IPS-18c (cell line): ENCODE results near the gene GLP2R.

Experiments used
- H3K4me3 ChIP-seq: 2 replicates; pipeline ENCODE4 v1.7.0; 2013; ENCODE audit warnings: low read depth, mild to moderate bottlenecking, low read length, moderate library complexity; ENCODE audit not compliant: insufficient read depth
- H3K9me3 ChIP-seq: one replicate; pipeline ENCODE4 v1.6.1; 2013; ENCODE audit warnings: mild to moderate bottlenecking, low read length, moderate library complexity; ENCODE audit not compliant: control insufficient read depth, insufficient read depth

The GLP2R gene

DNA sequence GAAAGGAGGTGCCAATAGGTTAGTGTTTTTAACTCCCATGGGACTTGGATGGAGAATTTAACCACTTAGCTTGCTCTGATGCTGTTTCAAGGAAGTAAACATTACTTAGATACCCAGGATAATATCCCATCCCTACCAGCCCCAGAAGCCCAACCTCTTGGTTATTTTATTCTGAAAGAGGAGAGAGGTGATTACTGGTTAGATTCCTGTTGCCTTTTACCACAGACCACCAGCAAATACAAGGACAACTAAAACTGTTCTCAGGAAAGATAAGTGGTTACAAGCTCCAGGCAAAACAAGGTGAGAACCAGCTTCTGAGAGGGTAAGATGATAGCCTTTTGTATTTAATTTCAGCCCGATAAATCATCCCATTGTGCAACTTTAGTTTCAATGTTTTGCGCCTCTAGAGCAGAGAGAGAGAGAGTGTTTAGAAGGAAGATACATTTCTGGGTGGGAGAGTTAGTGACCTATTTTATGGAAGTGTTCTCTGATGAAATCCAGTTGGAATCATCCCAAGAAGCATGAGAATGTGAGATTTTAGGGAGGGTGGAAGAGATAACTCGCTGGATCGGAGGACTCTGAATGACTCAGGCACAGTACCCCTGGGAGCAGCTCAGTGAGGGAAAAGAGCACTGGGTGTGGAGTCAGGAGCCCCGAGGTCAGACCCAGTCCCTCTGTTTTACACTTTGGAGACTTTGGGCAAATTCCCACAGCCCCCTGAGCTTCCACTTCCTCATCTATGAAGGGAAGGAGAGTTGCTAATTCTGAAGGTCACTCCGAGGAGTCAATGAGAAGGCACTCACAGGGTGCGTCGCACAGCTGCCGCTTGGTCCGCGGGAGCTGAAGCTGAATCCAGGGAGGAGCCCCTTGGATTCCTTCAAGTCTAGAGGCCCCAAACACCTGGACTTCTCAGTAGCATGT lies 12.1 kb downstream of the GLP2R start:
- Histone ChIP-seq H3K4me3 (no peak overlapping the region), H3K9me3 (peaks cover 3% of the 10 kb centered on the region)

DNA sequence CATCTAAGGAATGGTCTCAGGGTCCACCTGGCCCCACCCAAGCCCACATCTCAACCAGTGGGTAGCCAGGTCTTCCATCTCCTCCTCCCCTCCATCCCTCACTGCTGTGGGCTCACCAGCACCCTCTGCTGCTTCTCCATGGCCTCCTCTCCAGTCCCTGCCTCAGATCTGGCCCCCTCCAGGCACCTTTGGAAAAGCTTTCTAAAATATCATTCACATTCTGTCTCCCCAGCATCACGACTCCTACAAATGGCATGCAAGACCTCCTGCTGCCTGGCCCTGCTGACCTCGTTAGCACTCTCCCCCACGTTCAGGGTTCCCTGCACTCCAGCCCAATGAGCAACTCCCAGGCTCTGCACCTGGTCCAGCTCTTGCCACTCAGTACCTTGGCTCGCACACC lies 13.7 kb downstream of the GLP2R start:
- H3K9me3 ChIP-seq = peaks cover 3% of the 10 kb centered on the region
- no peak overlapping the region for H3K4me3 ChIP-seq

DNA sequence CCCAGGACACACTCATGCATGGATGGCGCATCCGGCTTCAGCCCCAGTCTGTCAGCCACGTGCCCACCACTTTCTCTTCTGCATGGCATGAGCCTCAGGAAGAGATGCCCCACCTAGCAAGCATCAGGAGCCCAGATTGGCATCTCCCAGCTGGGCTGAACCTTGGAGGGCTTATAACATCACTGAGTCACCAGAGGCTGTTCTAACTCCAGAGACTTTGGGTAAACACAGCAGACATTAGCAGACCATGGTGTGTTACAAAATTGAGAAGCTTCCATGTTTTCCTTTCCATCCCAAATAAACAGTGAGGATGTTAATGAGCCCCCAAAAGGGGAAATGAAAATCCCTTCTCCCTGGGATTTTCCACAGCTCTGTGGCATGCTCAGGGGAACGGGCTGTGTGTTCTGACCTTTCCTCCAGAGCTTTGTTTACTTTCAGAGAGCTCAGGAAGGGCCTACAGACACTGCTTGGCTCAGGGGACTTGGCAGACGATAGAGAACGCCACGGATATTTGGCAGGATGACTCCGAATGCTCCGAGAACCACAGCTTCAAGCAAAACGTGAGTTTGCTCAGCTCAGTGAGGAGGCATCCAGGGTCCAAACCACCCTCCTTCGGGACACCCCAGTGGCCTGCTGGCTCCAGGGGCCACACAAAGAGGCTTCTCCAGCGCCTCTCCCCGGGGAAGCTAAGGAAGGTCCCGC lies 16.5 kb downstream of the GLP2R start:
- no peak overlapping the region for H3K4me3 ChIP-seq
- peaks cover 3% of the 10 kb centered on the region for H3K9me3 ChIP-seq

DNA sequence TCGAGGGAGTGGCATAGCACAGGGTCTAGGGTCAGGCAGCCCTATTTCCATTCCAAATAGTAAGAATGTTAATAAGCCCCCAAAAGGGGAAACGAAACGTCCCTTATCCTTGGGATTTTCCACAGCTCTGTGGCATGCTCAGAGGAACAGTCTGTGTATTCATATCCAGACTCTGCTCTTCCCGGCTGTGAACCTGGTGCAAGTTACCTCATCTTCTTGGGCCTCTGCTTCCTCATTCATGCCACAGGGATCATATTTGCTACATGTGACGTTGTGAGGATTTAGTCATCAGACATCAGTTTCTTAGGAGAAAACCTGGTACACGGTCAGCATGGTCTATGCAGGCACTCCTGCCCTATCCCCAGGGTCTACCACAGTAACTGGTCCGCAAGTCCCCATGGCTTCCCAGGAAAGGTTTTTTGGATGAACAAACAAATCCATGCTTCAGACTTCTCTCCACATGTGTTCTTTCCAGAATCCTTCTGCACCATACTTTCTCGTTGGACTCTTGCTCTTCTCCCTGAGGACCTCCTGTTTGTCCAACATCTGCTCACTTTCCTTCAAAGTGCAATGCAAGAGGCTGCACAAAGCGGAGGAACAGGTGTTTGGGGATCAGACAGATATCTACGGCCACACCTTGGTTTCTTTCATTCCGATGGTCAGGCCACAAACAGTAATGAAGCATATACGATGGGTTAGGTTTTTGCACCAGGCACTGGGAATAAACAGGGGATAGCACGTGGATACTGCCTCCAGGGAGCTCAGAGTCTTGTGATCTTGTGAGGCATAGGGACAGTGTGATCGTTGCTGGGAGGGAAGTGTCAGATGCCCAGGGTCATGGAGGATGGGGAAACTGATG lies 17.7 kb downstream of the GLP2R start:
- Histone ChIP-seq H3K9me3 (peaks cover 3% of the 10 kb centered on the region), H3K4me3 (no peak overlapping the region)

DNA sequence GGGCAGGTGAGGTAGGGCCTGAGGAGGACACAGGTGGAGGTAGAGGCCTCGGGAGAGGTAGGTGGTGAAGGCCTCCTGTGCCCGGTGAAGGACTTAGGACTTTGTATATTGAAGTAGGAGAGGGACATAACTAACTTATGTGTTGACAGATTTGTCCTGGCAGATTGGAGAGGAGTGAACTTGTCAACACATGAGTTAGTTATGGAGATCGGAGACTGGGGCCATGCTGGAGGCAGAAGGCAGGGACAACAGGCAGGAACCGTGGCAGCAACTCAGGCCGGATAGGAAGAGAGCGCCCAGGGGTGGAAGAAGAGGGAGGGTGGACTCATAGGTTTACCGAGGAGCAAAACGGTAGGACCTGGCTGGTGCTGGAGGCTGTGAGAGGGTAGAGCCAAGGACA lies 18.4 kb downstream of the GLP2R start:
- no peak overlapping the region for H3K4me3 ChIP-seq
- peaks cover 3% of the 10 kb centered on the region for H3K9me3 ChIP-seq

DNA sequence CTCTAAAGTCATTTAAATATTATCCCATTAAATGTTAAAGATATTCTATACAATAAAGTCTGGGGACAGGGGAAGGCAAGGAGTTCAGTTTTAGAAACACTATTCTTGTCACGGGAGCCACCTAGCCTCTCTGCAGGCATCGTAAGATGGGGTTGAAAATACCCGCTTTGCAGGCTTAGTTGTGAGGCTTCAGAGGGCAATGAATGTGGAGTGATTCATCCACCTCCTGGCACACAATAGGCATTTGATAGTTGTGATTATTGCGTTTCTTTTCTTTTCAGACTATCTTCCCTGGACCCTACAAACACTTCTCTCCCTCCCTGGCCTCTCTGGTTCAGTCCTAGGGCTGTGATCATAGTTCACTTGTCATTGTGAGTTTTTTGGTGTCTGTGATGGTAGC lies 19.6 kb downstream of the GLP2R start:
- H3K4me3 ChIP-seq = no peak overlapping the region
- peaks cover 3% of the 10 kb centered on the region for H3K9me3 ChIP-seq

DNA sequence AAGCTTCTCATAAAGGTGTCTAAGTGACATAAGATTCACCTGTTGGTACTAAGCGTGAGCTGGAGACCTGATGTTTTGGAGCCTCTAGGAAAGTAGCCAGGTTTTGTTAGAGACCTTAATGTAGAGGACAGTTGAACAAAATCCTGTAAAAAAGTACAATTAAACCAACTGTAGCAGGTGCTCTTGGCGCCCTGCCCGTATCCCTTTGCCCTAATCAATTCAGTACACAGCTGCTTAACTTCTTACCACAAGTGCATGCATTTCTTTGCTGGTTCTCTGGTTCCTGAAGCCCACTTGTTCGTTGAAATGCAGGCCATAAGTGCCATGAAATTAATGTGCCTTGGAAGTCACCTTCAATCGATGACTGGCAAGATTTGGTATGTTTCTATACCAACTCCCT lies 24.4 kb downstream of the GLP2R start:
- Histone ChIP-seq H3K9me3 (peaks cover 5% of the 10 kb centered on the region), H3K4me3 (no peak overlapping the region)

DNA sequence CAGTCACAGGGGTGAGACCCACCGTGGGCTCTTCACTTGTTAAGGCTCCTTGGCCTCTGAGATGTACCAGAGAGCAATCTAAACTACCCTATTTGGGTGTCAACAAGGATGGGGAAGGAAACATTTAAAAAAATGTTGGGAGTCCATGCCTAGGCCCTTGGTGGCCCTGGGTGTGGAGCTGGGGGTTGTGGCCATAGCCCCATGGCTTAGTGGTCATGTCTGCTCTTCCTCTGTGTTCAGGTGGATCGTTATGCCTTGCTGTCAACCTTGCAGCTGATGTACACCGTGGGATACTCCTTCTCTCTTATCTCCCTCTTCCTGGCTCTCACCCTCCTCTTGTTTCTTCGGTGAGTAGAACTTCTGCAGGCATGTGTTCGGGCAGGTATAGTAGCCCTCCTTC lies 28.5 kb downstream of the GLP2R start:
- Histone ChIP-seq H3K9me3 (peaks cover 2% of the 10 kb centered on the region), H3K4me3 (no peak overlapping the region)

DNA sequence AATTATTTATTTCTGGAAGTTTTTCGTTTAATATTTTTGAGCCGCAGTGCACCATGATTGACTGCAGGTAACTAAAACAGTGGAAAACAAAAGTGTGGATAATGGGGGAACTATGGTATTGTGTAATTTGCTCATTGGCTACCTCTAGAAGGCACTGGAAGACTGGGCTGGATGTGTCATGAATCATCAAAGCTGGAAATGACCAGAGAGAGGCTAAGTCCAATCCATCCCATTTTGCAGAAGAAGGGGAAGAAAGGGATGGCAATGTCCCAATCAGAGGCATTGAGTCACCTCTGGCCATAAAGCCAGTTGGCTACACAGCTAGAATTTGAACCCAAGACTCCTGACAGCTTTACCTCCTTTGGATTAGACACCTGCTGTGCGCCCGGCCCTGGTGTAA lies 29.3 kb downstream of the GLP2R start:
- Histone ChIP-seq H3K9me3 (peaks cover 2% of the 10 kb centered on the region), H3K4me3 (no peak overlapping the region)

DNA sequence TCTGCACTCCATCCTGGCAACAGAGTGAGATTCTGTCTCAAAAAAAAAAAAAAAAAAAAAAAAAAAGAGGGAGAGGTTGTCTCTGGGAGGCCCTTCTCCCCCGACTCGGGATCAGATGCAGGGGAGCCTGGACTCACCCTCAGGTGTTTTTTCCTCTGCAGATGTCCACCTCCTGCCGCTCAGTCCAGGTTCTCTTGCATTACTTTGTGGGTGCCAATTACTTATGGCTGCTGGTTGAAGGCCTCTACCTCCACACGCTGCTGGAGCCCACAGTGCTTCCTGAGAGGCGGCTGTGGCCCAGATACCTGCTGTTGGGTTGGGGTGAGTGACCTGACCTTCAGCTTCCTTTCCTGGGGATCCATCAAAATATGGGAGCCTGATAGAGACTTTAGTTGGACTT lies 34.1 kb downstream of the GLP2R start:
- Histone ChIP-seq H3K4me3 (no peak overlapping the region), H3K9me3 (no peaks in the 10 kb centered on the region)

DNA sequence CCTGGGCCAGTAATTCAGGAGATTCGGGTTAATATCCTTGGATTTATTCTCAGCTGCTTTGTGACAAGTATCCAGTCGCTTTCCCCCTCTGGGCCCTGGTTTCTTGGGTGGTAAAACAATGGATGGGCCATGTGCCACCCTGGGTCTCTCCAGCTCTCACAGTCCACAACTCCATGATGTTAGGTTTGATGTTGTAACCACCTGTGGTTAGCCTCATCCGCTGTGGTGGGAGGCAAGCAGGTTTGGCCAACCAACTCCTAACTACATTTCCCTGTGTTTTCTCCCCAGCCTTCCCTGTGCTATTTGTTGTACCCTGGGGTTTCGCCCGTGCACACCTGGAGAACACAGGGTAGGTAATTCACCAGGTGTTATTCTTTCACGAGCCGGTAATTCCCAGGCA lies 35.1 kb downstream of the GLP2R start:
- Histone ChIP-seq H3K4me3 (no peak overlapping the region), H3K9me3 (no peaks in the 10 kb centered on the region)

DNA sequence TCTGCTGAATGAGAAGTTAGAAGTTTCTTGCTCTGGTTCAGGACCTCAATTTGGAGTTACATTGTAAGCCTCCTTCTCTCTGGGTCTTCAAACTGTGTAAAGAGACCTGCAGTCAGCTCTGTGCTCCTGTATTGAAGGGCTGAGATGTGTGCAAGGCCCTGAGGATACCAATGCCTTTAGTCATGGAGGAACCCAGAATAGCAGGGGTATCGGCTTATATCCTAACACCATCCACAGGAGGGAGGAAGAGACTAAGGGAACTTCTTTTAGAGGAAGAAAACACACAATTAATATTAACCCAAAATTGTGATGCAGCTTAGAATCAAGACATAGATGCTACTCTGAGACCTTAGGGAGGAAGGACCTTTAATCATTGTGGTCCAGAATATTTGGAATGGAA lies 36.5 kb downstream of the GLP2R start:
- Histone ChIP-seq H3K9me3 (no peaks in the 10 kb centered on the region), H3K4me3 (no peak overlapping the region)

DNA sequence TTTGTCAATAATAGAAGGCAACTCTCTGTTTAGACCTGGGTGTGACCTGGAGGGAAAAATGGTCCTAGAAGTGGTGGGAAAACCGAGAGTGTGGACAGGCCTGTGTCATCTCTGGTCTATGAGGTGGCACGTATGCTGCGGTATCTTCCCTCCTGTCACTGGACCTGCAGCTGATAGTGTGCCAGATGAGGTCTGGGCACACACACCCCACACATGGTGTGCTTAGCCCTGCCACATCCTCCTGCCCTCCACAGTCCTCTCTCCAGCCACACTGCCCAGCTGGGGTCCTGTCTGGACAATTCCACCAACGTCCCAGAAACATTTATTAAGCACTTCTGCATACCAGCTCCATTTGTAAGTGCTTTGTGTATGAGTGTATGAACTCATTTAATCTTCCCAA lies 37.2 kb downstream of the GLP2R start:
- no peaks in the 10 kb centered on the region for H3K9me3 ChIP-seq
- no peak overlapping the region for H3K4me3 ChIP-seq

DNA sequence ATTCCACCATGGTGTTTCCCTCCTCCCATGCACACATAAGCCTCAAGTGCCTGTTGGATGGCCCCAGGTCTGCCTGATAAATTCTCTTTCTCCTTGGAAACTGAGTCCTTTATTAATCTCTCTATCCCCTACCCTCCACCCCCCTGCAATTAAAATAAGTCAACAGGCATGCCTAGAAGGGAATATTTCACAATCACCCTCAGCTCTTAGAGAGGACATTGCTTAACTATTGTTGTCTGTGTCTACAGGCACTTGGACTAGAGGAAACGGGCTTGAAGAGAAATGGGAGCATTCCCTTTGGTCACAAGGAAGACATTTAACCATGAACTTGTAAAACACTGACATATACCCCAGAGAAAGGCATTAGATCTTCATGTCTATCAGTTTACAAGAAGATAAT lies 39.9 kb downstream of the GLP2R start:
- Histone ChIP-seq H3K9me3 (no peaks in the 10 kb centered on the region), H3K4me3 (no peak overlapping the region)

DNA sequence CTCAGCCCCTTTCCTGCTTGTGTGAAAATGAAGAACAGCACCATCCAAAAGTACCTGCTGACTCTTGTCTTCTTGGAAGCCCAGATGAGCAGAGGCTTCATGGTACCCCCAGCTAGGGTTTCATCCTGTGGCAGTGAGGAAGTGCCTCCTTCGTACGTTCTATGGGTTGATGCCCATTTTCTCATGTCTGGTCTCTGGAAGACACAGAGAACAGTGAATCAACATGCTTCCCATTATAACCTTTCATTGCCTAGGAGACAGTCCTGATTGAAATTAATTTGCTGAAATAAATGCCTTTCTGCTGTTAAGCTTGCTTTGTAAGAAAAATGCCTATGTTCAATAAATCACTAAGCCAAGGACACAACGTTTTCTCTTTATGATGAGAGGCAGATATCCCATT lies 42.8 kb downstream of the GLP2R start:
- Histone ChIP-seq H3K9me3 (no peaks in the 10 kb centered on the region), H3K4me3 (no peak overlapping the region)

DNA sequence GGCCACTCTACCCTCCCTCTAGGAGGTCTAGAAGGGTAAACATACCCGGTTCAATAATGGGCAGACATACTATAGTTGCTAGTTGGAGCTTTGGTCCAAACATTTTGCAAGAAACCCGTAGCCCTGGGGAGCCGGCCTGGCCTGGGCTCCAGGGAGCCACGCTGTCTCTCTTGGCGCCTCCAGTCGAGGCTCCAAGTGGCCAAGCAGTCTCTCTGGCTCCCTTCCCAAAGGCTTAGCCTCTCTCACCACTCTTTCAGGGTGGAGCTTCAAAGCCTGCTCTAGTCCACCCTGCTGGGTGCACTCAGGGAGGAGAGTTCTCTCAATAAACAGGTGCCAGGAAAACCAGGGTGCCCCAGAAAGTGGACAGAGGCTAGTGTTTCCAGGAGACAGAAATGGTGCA lies 47.1 kb downstream of the GLP2R start:
- no peak overlapping the region for H3K4me3 ChIP-seq

DNA sequence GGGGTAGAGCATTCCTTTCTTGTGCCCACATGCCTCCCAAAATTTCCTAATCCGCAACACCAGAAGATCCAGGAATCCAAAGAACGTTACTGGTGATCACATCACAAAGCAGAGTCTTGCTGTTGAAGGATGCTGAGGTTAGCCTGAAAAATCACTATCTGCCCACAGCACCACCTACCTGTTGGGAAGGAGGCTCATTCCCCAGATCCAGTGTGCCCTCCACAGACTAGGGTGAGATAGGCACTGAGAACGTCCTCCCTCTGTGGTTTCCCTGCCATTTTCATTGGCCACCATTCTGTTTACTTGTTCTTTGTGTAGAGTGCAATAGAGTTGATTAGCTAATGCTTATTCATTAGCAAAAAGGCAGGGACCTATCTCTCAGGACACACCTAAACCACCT lies 49.0 kb downstream of the GLP2R start:
- no peak overlapping the region for H3K4me3 ChIP-seq
- no peaks in the 10 kb centered on the region for H3K9me3 ChIP-seq

More for the DNA sequence above, 47.1 kb downstream of the GLP2R start:
- no peaks in the 10 kb centered on the region for H3K9me3 ChIP-seq

DNA sequence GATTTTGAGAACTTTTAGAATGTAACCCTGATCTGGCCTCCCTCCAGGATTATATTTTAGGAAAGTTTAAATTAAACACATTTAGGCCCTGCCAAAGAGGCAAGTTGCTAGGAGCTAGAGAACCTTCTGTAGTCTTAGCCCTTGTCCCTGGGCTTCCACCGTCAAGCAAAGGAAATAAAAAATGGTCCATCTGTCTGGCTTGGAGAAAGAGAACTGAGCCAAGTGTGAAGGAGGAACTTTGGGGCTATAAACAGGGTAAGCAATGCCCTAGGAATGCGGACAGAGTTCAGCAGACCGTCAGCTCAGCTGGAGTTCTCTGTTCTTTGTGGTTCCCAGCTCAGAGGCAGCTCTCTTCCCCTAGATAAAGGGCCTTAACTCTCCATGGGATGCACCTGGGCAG lies 49.7 kb downstream of the GLP2R start:
- Histone ChIP-seq H3K4me3 (no peak overlapping the region), H3K9me3 (no peaks in the 10 kb centered on the region)
